ENCODE results near the gene GMPR2. TPM values are rescaled to one million over a fixed set of nuclear protein-coding genes. Genes with fewer than 3 reads are reported as not detected.

GMPR2 gene
- total and polyA plus RNA-seq, 2 of the 4 experiments (the other 2 are of a cell fraction), result 63.7 to 92.5 TPM

DNA sequence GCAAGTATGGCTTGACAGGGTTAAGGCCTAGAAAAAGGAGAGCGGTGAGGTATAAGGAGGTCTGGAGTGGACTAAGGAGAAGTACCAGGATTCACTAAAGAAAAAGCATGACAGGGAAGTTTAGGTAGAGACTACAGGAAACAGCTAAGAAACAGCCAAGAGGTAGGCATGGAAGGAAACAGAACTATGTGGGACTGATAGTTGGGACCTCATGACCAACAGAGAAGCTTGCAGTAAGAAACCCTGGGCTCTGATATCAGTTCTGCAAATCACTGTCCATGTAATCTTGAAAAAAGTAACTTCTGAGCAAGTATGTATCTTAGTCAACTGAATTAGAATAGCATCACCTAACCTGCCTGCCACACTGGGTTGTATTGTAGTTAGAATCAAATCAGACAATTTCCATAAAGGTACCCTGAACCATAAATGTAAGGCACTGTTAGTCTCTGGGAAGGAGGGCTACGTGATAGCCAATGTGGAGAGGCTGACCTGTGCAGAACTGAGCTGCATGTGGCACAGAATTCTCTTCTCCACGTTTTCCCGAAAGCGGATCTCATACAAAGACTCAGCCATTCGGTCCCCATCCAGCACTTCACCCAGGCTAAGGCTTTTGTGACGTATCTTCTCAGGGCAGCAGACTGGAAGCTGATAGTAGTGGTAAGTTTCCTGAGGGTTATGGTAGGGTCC, 38.4 kb upstream of the GMPR2 start:
- in situ Hi-C loops (cut with MboI; ENCODE audit: low sequenced_read_pairs) (no loop called here), intact Hi-C loops (cut with micrococcal nuclease) (loop anchor here (2.0 kb wide), 1 partner anchor 102 kb away; no protein-coding TSS in a partner anchor), dilution Hi-C loops (cut with HindIII; ENCODE audit: low sequenced_read_pairs, unreplicated experiment) (no loop called here)
- ChIA-PET CTCF (no interaction called here), POLR2A (ENCODE audit: unreplicated experiment) (interaction anchor here (0.9 kb wide), 1 partner anchor 10 kb away, joined by 3 read pairs; no protein-coding TSS in a partner anchor)
- Histone ChIP-seq H4K91ac (ENCODE audit: insufficient read depth, low read depth, low read length) (no peak overlapping the region), H2BK20ac (ENCODE audit: low read depth, low read length) (no peak overlapping the region), H3K4me2 (ENCODE audit: low read depth, low read length) (peak overlapping the region; percentile 99), H3K9ac (ENCODE audit: low read depth, low read length) (peak overlapping the region; percentile 93), H2BK120ac (ENCODE audit: low read depth, low read length) (no peak overlapping the region; the same call in 1 of the 2 replicates), H3K4ac (ENCODE audit: low read depth, low read length) (peak overlapping the region; percentile 97), H3K27ac (ENCODE audit: insufficient read depth, low read length) (no peak overlapping the region; the same call in 1 of the 2 replicates), H3K4me1 (ENCODE audit: control insufficient read depth, insufficient read depth, low read length) (peaks cover 8% of the 10 kb centered on the region), H3K27me3 (ENCODE audit: control insufficient read depth, insufficient read depth, low read length) (no peaks in the 10 kb centered on the region), H3K4me3 (ENCODE audit: insufficient read depth, low read depth, low read length) (peak overlapping the region; percentile 89), H2AFZ (replicated peaks; ENCODE audit: low read length, poor library complexity) (peak overlapping the region; percentile 95), H4K8ac (ENCODE audit: low read depth in 2 of 2, low read length in 2 of 2) (peak overlapping the region; percentile 92 to 94; a peak in 3 of 4 replicates), H3K9me1 (ENCODE audit: insufficient read depth, low read length) (peaks cover 13% of the 10 kb centered on the region; the same call in 1 of the 2 replicates), H2AK5ac (ENCODE audit: low read depth, low read length) (peak overlapping the region; percentile 85), H3K36me3 (ENCODE audit: control insufficient read depth, insufficient read depth, low read length) (peaks cover 21% of the 10 kb centered on the region), H3K9me3 (ENCODE audit: control insufficient read depth, insufficient read depth, low read length) (no peaks in the 10 kb centered on the region), H3K14ac (replicated peaks; ENCODE audit: low read depth, low read length) (peak overlapping the region; percentile 95), H3K56ac (ENCODE audit: extremely low read depth, insufficient read depth, low read length) (no peak overlapping the region), H4K20me1 (ENCODE audit: insufficient read depth, low read length) (no peaks in the 10 kb centered on the region), H3K79me1 (ENCODE audit: low read depth in 1 of 2, low read length in 2 of 2) (peaks cover 39 to 72% of the 10 kb centered on the region in 2 experiments), H2AK9ac (replicated peaks; ENCODE audit: low read depth, low read length, poor library complexity) (peak overlapping the region; percentile 96), H4K5ac (ENCODE audit: low read depth, low read length) (peak overlapping the region; percentile 89; the same call in 1 of the 2 replicates), H2BK5ac (ENCODE audit: low read depth, low read length, poor library complexity, severe bottlenecking) (no peak overlapping the region), H3K18ac (ENCODE audit: low read depth, low read length) (no peak overlapping the region), H2BK15ac (ENCODE audit: low read depth, low read length) (no peak overlapping the region), H3K23ac (ENCODE audit: low read depth, low read length) (peak overlapping the region; percentile 64; the same call in 1 of the 2 replicates)
- DNase-seq (no peak), ATAC-seq (ENCODE audit: low read depth) (no peak)
- WGBS, 2 experiments (ENCODE audit: extremely low coverage in 2 of 2, insufficient read length in 1 of 2), result 100% methylated on average over 1 of the region's 7 CpGs; no CpG with 5 or more reads in 1 of the 2 experiments
- no TSS peak for BruUV-seq (replicated peaks)
- TF ChIP-seq RCOR1 (IDR thresholded peaks at IDR 0.05; ENCODE audit: insufficient replicate concordance, low read length), result no peak
- TF ChIP-seq, protein P1, sequence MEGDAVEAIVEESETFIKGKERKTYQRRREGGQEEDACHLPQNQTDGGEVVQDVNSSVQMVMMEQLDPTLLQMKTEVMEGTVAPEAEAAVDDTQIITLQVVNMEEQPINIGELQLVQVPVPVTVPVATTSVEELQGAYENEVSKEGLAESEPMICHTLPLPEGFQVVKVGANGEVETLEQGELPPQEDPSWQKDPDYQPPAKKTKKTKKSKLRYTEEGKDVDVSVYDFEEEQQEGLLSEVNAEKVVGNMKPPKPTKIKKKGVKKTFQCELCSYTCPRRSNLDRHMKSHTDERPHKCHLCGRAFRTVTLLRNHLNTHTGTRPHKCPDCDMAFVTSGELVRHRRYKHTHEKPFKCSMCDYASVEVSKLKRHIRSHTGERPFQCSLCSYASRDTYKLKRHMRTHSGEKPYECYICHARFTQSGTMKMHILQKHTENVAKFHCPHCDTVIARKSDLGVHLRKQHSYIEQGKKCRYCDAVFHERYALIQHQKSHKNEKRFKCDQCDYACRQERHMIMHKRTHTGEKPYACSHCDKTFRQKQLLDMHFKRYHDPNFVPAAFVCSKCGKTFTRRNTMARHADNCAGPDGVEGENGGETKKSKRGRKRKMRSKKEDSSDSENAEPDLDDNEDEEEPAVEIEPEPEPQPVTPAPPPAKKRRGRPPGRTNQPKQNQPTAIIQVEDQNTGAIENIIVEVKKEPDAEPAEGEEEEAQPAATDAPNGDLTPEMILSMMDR (conservative IDR thresholded peaks at IDR 0.05; ENCODE audit: low read depth, low read length), result no peak
- TF ChIP-seq BHLHE40 (IDR thresholded peaks at IDR 0.05; ENCODE audit: low read depth, low read length), result no peak
- TF ChIP-seq SMC3 (IDR thresholded peaks at IDR 0.05; ENCODE audit: low read depth, low read length), result no peak
- TF ChIP-seq FOS (IDR thresholded peaks at IDR 0.05; ENCODE audit: low read depth, low read length), result no peak
- no peak for TF ChIP-seq CHD1 (IDR thresholded peaks at IDR 0.05; ENCODE audit: low read depth, low read length)
- no peak for TF ChIP-seq RFX5 (IDR thresholded peaks at IDR 0.05; ENCODE audit: low read depth, low read length)

All from IMR-90 (cell line).